ENCODE data around the gene ABLIM2.

DNA sequence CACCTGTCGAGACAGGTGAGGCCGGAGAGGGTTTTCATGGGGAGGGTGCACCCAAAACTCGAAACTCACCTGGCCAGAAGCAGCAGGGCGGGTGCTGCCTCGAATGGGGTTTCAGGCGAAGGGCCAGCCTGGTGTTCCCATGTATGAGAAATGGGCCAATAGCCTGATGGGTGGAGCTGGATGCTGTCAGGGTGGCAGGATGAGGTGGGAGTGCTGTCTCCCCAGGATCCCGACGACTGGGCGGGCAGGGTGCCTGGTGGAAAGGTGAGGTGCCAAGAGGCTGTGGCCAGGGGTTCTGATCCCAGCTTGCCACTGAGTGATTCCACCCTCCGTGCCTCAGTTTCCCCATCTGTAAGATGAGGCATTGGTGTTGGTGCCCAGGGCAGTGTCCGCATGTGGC is 23.7 kb upstream of the ABLIM2 start:
- TF ChIP-seq RAD21 (IDR thresholded peaks at IDR 0.05; ENCODE audit: low read depth) (no peak), POLR2A (IDR thresholded peaks at IDR 0.05; ENCODE audit: borderline replicate concordance, extremely low read depth, insufficient read depth, insufficient read length) (no peak), POLR2AphosphoS5 (IDR thresholded peaks at IDR 0.05; ENCODE audit: low read depth, low read length) (no peak), EZH2 (IDR thresholded peaks at IDR 0.05) (no peak), ELF1 (IDR thresholded peaks at IDR 0.05; ENCODE audit: borderline replicate concordance, low read depth) (no peak), YY1 (IDR thresholded peaks at IDR 0.05; ENCODE audit: extremely low read depth, insufficient replicate concordance, low read depth, low read length) (no peak)
- TF ChIP-seq, protein P1, sequence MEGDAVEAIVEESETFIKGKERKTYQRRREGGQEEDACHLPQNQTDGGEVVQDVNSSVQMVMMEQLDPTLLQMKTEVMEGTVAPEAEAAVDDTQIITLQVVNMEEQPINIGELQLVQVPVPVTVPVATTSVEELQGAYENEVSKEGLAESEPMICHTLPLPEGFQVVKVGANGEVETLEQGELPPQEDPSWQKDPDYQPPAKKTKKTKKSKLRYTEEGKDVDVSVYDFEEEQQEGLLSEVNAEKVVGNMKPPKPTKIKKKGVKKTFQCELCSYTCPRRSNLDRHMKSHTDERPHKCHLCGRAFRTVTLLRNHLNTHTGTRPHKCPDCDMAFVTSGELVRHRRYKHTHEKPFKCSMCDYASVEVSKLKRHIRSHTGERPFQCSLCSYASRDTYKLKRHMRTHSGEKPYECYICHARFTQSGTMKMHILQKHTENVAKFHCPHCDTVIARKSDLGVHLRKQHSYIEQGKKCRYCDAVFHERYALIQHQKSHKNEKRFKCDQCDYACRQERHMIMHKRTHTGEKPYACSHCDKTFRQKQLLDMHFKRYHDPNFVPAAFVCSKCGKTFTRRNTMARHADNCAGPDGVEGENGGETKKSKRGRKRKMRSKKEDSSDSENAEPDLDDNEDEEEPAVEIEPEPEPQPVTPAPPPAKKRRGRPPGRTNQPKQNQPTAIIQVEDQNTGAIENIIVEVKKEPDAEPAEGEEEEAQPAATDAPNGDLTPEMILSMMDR (IDR thresholded peaks at IDR 0.05 in 2 of 3, conservative IDR thresholded peaks at IDR 0.05 in 1 of 3; ENCODE audit: borderline replicate concordance in 1 of 3, insufficient read depth in 1 of 3, low read depth in 2 of 3, low read length in 2 of 3): no peak
- TF ChIP-seq, protein P2, sequence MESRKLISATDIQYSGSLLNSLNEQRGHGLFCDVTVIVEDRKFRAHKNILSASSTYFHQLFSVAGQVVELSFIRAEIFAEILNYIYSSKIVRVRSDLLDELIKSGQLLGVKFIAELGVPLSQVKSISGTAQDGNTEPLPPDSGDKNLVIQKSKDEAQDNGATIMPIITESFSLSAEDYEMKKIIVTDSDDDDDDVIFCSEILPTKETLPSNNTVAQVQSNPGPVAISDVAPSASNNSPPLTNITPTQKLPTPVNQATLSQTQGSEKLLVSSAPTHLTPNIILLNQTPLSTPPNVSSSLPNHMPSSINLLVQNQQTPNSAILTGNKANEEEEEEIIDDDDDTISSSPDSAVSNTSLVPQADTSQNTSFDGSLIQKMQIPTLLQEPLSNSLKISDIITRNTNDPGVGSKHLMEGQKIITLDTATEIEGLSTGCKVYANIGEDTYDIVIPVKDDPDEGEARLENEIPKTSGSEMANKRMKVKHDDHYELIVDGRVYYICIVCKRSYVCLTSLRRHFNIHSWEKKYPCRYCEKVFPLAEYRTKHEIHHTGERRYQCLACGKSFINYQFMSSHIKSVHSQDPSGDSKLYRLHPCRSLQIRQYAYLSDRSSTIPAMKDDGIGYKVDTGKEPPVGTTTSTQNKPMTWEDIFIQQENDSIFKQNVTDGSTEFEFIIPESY (IDR thresholded peaks at IDR 0.05; ENCODE audit: extremely low read depth, insufficient replicate concordance, low read length): no peak
- TF ChIP-seq, protein P3, sequence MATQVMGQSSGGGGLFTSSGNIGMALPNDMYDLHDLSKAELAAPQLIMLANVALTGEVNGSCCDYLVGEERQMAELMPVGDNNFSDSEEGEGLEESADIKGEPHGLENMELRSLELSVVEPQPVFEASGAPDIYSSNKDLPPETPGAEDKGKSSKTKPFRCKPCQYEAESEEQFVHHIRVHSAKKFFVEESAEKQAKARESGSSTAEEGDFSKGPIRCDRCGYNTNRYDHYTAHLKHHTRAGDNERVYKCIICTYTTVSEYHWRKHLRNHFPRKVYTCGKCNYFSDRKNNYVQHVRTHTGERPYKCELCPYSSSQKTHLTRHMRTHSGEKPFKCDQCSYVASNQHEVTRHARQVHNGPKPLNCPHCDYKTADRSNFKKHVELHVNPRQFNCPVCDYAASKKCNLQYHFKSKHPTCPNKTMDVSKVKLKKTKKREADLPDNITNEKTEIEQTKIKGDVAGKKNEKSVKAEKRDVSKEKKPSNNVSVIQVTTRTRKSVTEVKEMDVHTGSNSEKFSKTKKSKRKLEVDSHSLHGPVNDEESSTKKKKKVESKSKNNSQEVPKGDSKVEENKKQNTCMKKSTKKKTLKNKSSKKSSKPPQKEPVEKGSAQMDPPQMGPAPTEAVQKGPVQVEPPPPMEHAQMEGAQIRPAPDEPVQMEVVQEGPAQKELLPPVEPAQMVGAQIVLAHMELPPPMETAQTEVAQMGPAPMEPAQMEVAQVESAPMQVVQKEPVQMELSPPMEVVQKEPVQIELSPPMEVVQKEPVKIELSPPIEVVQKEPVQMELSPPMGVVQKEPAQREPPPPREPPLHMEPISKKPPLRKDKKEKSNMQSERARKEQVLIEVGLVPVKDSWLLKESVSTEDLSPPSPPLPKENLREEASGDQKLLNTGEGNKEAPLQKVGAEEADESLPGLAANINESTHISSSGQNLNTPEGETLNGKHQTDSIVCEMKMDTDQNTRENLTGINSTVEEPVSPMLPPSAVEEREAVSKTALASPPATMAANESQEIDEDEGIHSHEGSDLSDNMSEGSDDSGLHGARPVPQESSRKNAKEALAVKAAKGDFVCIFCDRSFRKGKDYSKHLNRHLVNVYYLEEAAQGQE (IDR thresholded peaks at IDR 0.05; ENCODE audit: low read depth): no peak
